Measurements from ENCODE around the gene C2CD4B. TPM values are rescaled to one million over a fixed set of nuclear protein-coding genes. Genes with fewer than 3 reads are reported as not detected.

Gene C2CD4B
- total and polyA plus RNA-seq, 2 experiments from 2014 or later, result 1.0 to 2.6 TPM

- Histone ChIP-seq H4K20me1 (ENCODE audit: insufficient read depth, poor library complexity, severe bottlenecking) (no peaks in the 10 kb centered on the region), H3K4me3 (no peak overlapping the region), H3K79me2 (no peaks in the 10 kb centered on the region), H2AFZ (no peak overlapping the region), H3K27me3 (no peaks in the 10 kb centered on the region), H3K9me3 (ENCODE audit: low read depth) (no peaks in the 10 kb centered on the region), H3K4me2 (no peak overlapping the region), H3K36me3 (replicated peaks; ENCODE audit: insufficient read depth, low read depth) (no peaks in the 10 kb centered on the region), H3K9me2 (replicated peaks; ENCODE audit: insufficient read depth) (no peaks in the 10 kb centered on the region), H3K27ac (peak overlapping the region; percentile 75), H3K4me1 (ENCODE audit: insufficient read depth) (peaks cover 10% of the 10 kb centered on the region)
- peak; percentile 47 for DNase-seq (ENCODE audit: low spot score)
- 57% methylated on average over 9 of the region's 9 CpGs for WGBS (ENCODE audit: low lambda C conversion rate, missing lambda C conversion rate)
- no peak for TF ChIP-seq EZH2phosphoT487 (IDR thresholded peaks at IDR 0.05; ENCODE audit: low read depth, severe bottlenecking, unreplicated experiment)
- no peak for TF ChIP-seq CTCF (IDR thresholded peaks at IDR 0.05; ENCODE audit: poor library complexity)
- TF ChIP-seq EZH2 (IDR thresholded peaks at IDR 0.05; ENCODE audit: borderline replicate concordance), result no peak
Measured at GRCh38 chr15:62135532-62136134, 29.5 kb downstream of the C2CD4B start.

GRCh38 chr15:62133141-62133540 lies 31.9 kb downstream of the C2CD4B start:
- peaks cover 10% of the 10 kb centered on the region for H3K4me1 ChIP-seq (ENCODE audit: insufficient read depth)

GRCh38 chr15:62128916-62129315 lies 36.2 kb downstream of the C2CD4B start:
- Histone ChIP-seq H3K27me3 (no peaks in the 10 kb centered on the region), H3K9me2 (replicated peaks; ENCODE audit: insufficient read depth) (no peaks in the 10 kb centered on the region), H2AFZ (no peak overlapping the region), H3K4me3 (no peak overlapping the region), H3K4me2 (no peak overlapping the region), H3K9me3 (ENCODE audit: low read depth) (no peaks in the 10 kb centered on the region), H3K36me3 (replicated peaks; ENCODE audit: insufficient read depth, low read depth) (no peaks in the 10 kb centered on the region), H3K79me2 (no peaks in the 10 kb centered on the region), H3K4me1 (ENCODE audit: insufficient read depth) (peaks cover 4% of the 10 kb centered on the region), H3K27ac (no peak overlapping the region), H4K20me1 (ENCODE audit: insufficient read depth, poor library complexity, severe bottlenecking) (no peaks in the 10 kb centered on the region)
- TF ChIP-seq EZH2phosphoT487 (IDR thresholded peaks at IDR 0.05; ENCODE audit: low read depth, severe bottlenecking, unreplicated experiment), result no peak
- no peak for TF ChIP-seq EZH2 (IDR thresholded peaks at IDR 0.05; ENCODE audit: borderline replicate concordance)
- TF ChIP-seq CTCF (IDR thresholded peaks at IDR 0.05; ENCODE audit: poor library complexity), result no peak
- 98% methylated on average over 2 of the region's 2 CpGs for WGBS (ENCODE audit: low lambda C conversion rate, missing lambda C conversion rate)
- DNase-seq (ENCODE audit: low spot score), result no peak

More at GRCh38 chr15:62133141-62133540, 31.9 kb downstream of the C2CD4B start:
- Histone ChIP-seq H3K36me3 (replicated peaks; ENCODE audit: insufficient read depth, low read depth) (no peaks in the 10 kb centered on the region), H3K27me3 (no peaks in the 10 kb centered on the region), H3K9me2 (replicated peaks; ENCODE audit: insufficient read depth) (no peaks in the 10 kb centered on the region), H3K79me2 (no peaks in the 10 kb centered on the region), H2AFZ (no peak overlapping the region), H3K4me2 (no peak overlapping the region), H3K9me3 (ENCODE audit: low read depth) (no peaks in the 10 kb centered on the region), H3K4me3 (no peak overlapping the region), H3K27ac (no peak overlapping the region), H4K20me1 (ENCODE audit: insufficient read depth, poor library complexity, severe bottlenecking) (no peaks in the 10 kb centered on the region)
- TF ChIP-seq EZH2 (IDR thresholded peaks at IDR 0.05; ENCODE audit: borderline replicate concordance) (no peak), EZH2phosphoT487 (IDR thresholded peaks at IDR 0.05; ENCODE audit: low read depth, severe bottlenecking, unreplicated experiment) (no peak), CTCF (IDR thresholded peaks at IDR 0.05; ENCODE audit: poor library complexity) (no peak)
- 95% methylated on average over 3 of the region's 3 CpGs for WGBS (ENCODE audit: low lambda C conversion rate, missing lambda C conversion rate)
- DNase-seq (ENCODE audit: low spot score), result no peak
